Hematopoietic multipotent progenitor cell treated with erythropoietin and hydrocortisone succinate and interleukin-3 and kit ligand, for 4 days (in vitro differentiated cells): ENCODE results near the gene DCAF4.

Experiments
- DNase-seq: peaks from one replicate; pipeline ENCODE4 v3.0.0-alpha.2; 2015

DCAF4 gene

GRCh38 chr14:72898448-72898847, 27.8 kb upstream of the DCAF4 start:
- no peak for DNase-seq

GRCh38 chr14:72901361-72901760, 24.9 kb upstream of the DCAF4 start:
- DNase-seq, result no peak

- DNase-seq, result no peak
Measured at GRCh38 chr14:72902801-72903530, 23.3 kb upstream of the DCAF4 start.

GRCh38 chr14:72903716-72904115, 22.5 kb upstream of the DCAF4 start:
- DNase-seq, result no peak

GRCh38 chr14:72904218-72904617, 22.0 kb upstream of the DCAF4 start:
- no peak for DNase-seq

- peak; percentile 84 for DNase-seq
Measured at GRCh38 chr14:72904840-72905561, 21.3 kb upstream of the DCAF4 start.

- no peak for DNase-seq
Measured at GRCh38 chr14:72906316-72906715, 19.9 kb upstream of the DCAF4 start.

- no peak for DNase-seq
Measured at GRCh38 chr14:72906879-72907278, 19.4 kb upstream of the DCAF4 start.

- no peak for DNase-seq
Measured at GRCh38 chr14:72907886-72908285, 18.4 kb upstream of the DCAF4 start.

GRCh38 chr14:72909163-72909562, 17.1 kb upstream of the DCAF4 start:
- no peak for DNase-seq

GRCh38 chr14:72913809-72914208, 12.5 kb upstream of the DCAF4 start:
- no peak for DNase-seq

GRCh38 chr14:72916174-72916573, 10.1 kb upstream of the DCAF4 start:
- DNase-seq, result no peak

GRCh38 chr14:72917094-72917802, 9.0 kb upstream of the DCAF4 start:
- DNase-seq, result no peak

- DNase-seq, result no peak
Measured at GRCh38 chr14:72920008-72920407, 6.3 kb upstream of the DCAF4 start.

- no peak for DNase-seq
Measured at GRCh38 chr14:72921396-72921795, 4.9 kb upstream of the DCAF4 start.

- DNase-seq, result peak; percentile 37
Measured at GRCh38 chr14:72924337-72924736, 1.9 kb upstream of the DCAF4 start.

- DNase-seq, result no peak
Measured at GRCh38 chr14:72925171-72925759, 999 bp upstream of the DCAF4 start.

- no peak for DNase-seq
Measured at GRCh38 chr14:72925815-72926291, 411 bp upstream of the DCAF4 start.

GRCh38 chr14:72928872-72929271, 2.6 kb downstream of the DCAF4 start:
- DNase-seq, result no peak

- no peak for DNase-seq
Measured at GRCh38 chr14:72929316-72930080, 3.2 kb downstream of the DCAF4 start.

- DNase-seq, result no peak
Measured at GRCh38 chr14:72932893-72933292, 6.6 kb downstream of the DCAF4 start.

- DNase-seq, result no peak
Measured at GRCh38 chr14:72939630-72940029, 13.4 kb downstream of the DCAF4 start.
